AG04449 (cell line): Measurements from ENCODE around the gene GSTM2.

Experiments
- CTCF ChIA-PET: fragments of 350-600 bp; formaldehyde crosslinking; extraction: SDS; loops from one replicate; lab custom pipeline; 2021; ENCODE audit warnings: antibody characterized with exemption; lab: Yijun Ruan, JAX
- POLR2A ChIA-PET: fragments of 400-600, 350-600 bp; formaldehyde crosslinking; extraction: SDS; loops from one replicate; lab custom pipeline; 2020; ENCODE audit warnings: antibody characterized with exemption, inconsistent platforms; lab: Yijun Ruan, JAX
- DNase-seq: peaks from one replicate; pipeline ENCODE4 v3.0.0-alpha.2; 2010; ENCODE audit warnings: low read depth, low spot score
- H3K4me3 ChIP-seq: 2 replicates; pipeline ENCODE4 v1.5.1; 2011; ENCODE audit warnings: low read depth, mild to moderate bottlenecking, control low read depth, low read length
- CTCF ChIP-seq: IDR thresholded peaks from one replicate; pipeline ENCODE4 v1.5.1; 2011; ENCODE audit warnings: mild to moderate bottlenecking, moderate library complexity, low read length, control low read depth, inconsistent platforms; ENCODE audit not compliant: insufficient read depth; ENCODE audit errors: missing control alignments

GSTM2 gene

GRCh38 chr1:109634292-109634691, 33.6 kb upstream of the GSTM2 start:
- DNase-seq: no peak
- CTCF ChIA-PET: interaction anchor here (11.9 to 21.8 kb wide), 5 partner anchors 4 to 140 kb away, joined by 344 to 830 read pairs (median 371); partner anchors contain the start of genes AMPD2, GNAT2, GPR61 and GSTM4
- POLR2A ChIA-PET: no interaction called here
- no peak overlapping the region for H3K4me3 ChIP-seq
- no peak for TF ChIP-seq CTCF

- ChIA-PET CTCF (interaction anchor here (1.0 to 21.8 kb wide), 7 partner anchors 3 to 139 kb away, joined by 3 to 830 read pairs (median 371); partner anchors contain the start of genes AMPD2, GNAT2, GPR61 and GSTM4), POLR2A (no interaction called here)
- H3K4me3 ChIP-seq: no peak overlapping the region
- DNase-seq: no peak
- no peak for TF ChIP-seq CTCF
Measured at GRCh38 chr1:109634771-109635750, 32.8 kb upstream of the GSTM2 start.

DNA sequence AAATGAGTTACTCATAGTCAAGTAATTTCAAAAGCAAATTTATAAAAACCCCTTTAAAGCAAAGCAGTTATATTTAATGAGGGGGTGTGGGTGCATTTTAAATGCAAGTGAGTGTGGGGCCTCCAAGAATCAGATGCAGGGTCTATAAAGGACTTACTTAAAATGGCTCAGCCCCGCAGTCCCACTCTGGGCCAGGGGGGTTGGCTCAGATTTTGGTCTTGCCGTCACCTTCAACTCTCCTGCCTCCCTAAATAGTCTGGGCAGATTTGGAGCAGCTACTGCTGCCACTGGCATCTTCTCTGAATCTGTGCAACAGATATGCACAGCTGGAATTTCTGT, 32.0 kb upstream of the GSTM2 start:
- ChIA-PET POLR2A (interaction anchor here (1.2 to 2.3 kb wide), 3 partner anchors 8 to 114 kb away, joined by 3 to 11 read pairs (median 3); partner anchors contain the start of gene GNAI3), CTCF (interaction anchor here (0.8 to 21.8 kb wide), 11 partner anchors 2 to 375 kb away, joined by 3 to 830 read pairs (median 66); partner anchors contain the start of genes AHCYL1, AMPD2, GNAI3 and GNAT2)
- H3K4me3 ChIP-seq: no peak overlapping the region
- DNase-seq: no peak
- TF ChIP-seq CTCF: no peak

GRCh38 chr1:109636201-109636952, 31.5 kb upstream of the GSTM2 start:
- CTCF ChIA-PET: interaction anchor here (0.7 to 21.8 kb wide), 14 partner anchors 2 to 456 kb away, joined by 3 to 830 read pairs (median 38); partner anchors contain the start of genes AHCYL1, AMPD2, GNAI3 and GNAT2
- no peak for TF ChIP-seq CTCF
- POLR2A ChIA-PET: interaction anchor here (1.2 to 2.3 kb wide), 3 partner anchors 9 to 113 kb away, joined by 3 to 11 read pairs (median 3); partner anchors contain the start of gene GNAI3
- DNase-seq: no peak
- no peak overlapping the region for H3K4me3 ChIP-seq

DNA sequence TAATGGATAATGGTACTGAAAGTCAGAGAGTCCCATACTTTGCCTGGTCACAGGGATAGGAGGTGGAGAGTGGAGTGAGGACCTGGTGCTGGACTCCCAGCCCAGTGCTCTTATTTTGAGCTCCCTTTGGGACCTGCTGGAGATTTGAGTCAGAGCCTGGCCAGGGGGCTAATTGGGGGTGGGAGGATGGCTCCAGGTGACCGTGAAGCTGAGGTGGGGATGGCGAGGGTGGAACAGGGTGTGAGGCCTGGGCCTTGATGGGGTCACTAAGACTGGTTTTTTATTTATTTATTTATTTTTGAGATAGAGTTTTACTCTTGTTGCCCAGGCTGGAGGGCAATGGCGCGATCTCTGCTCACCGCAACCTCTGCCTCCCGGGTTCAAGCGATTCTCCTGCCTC, 30.4 kb upstream of the GSTM2 start:
- H3K4me3 ChIP-seq: no peak overlapping the region
- ChIA-PET POLR2A (interaction anchor here (0.6 to 2.3 kb wide), 3 partner anchors 10 to 89 kb away, joined by 3 to 11 read pairs (median 3); partner anchors contain the start of gene GNAI3), CTCF (interaction anchor here (0.7 to 21.8 kb wide), 12 partner anchors 1 to 455 kb away, joined by 3 to 830 read pairs (median 64); partner anchors contain the start of genes AHCYL1, AMPD2, GNAI3 and GNAT2)
- no peak for DNase-seq
- TF ChIP-seq CTCF: no peak
